HL-60 (cell line): ENCODE data around the gene COPS6.

ENCODE experiments used
- DNase-seq, 2 experiments: peaks; one replicate each; pipeline ENCODE4 v3.0.0-alpha.2; 2010 to 2020; ENCODE audit warnings: low read depth in 1 of 2, low spot score in 1 of 2
- H3K27ac ChIP-seq: fragments of 250-450 bp; sonication (Bioruptor Pico); replicated peaks from 2 replicates; pipeline ENCODE4 v1.5.1; 2020; ENCODE audit warnings: mild to moderate bottlenecking, moderate library complexity
- H3K27me3 ChIP-seq: fragments of 250-450 bp; sonication (Bioruptor Pico); 2 replicates; pipeline ENCODE4 v1.5.1; 2021; ENCODE audit warnings: mild to moderate bottlenecking, moderate library complexity; ENCODE audit not compliant: insufficient read depth, poor library complexity, severe bottlenecking
- H3K4me3 ChIP-seq: replicated peaks from 2 replicates; pipeline ENCODE4 v1.5.1; 2011; ENCODE audit warnings: mild to moderate bottlenecking, control low read depth, low read length; ENCODE audit not compliant: insufficient read depth
- GABPA ChIP-seq: IDR thresholded peaks from 2 replicates; pipeline ENCODE4 v1.6.1; 2012; ENCODE audit warnings: low read depth
- POLR2AphosphoS5 ChIP-seq: IDR thresholded peaks from 2 replicates; pipeline ENCODE4 v1.6.1; 2012; ENCODE audit warnings: low read depth
- SPI1 ChIP-seq: IDR thresholded peaks from 2 replicates; pipeline ENCODE4 v1.6.1; 2012; ENCODE audit warnings: low read depth, mild to moderate bottlenecking, borderline replicate concordance
- TF ChIP-seq, protein P1 (sequence below): IDR thresholded peaks from 2 replicates; pipeline ENCODE4 v1.6.1; 2012; ENCODE audit warnings: low read depth; ENCODE audit not compliant: insufficient replicate concordance
- TF ChIP-seq, protein P2 (sequence below): IDR thresholded peaks from one replicate; pipeline ENCODE4 v1.5.1; 2011; ENCODE audit warnings: low read length, control low read depth, inconsistent platforms; ENCODE audit not compliant: insufficient read depth

COPS6 gene

DNA sequence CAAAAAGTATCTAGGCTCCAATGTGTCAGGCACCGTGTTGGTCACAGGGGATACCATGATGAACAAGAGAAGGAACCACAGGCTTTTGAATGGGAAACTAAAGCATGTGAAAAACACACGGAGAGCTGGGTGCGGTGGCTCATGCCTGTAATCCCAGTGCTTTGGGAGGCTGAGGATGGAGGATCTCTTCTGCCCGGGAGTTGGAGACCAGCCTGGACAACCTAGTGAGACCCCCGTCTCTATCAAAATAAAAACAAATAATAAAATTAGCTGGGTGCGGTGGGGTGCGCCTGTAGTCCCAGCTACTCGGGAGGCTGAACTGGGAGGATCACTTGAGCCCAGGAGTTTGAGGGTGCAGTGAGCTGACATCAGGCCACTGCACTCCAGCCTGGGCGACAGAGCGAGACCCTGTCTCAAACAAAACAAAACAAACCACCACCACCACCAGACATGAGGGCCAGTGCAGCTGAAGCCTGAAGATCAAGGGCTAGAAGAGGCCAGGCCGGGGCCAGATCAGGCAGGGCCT is 611 bp upstream of the COPS6 start:
- DNase-seq, result no peak
- H3K27ac ChIP-seq, result peak overlapping the region; percentile 80
- TF ChIP-seq SPI1 (no peak), POLR2AphosphoS5 (no peak), GABPA (no peak)
- TF ChIP-seq, protein P1, sequence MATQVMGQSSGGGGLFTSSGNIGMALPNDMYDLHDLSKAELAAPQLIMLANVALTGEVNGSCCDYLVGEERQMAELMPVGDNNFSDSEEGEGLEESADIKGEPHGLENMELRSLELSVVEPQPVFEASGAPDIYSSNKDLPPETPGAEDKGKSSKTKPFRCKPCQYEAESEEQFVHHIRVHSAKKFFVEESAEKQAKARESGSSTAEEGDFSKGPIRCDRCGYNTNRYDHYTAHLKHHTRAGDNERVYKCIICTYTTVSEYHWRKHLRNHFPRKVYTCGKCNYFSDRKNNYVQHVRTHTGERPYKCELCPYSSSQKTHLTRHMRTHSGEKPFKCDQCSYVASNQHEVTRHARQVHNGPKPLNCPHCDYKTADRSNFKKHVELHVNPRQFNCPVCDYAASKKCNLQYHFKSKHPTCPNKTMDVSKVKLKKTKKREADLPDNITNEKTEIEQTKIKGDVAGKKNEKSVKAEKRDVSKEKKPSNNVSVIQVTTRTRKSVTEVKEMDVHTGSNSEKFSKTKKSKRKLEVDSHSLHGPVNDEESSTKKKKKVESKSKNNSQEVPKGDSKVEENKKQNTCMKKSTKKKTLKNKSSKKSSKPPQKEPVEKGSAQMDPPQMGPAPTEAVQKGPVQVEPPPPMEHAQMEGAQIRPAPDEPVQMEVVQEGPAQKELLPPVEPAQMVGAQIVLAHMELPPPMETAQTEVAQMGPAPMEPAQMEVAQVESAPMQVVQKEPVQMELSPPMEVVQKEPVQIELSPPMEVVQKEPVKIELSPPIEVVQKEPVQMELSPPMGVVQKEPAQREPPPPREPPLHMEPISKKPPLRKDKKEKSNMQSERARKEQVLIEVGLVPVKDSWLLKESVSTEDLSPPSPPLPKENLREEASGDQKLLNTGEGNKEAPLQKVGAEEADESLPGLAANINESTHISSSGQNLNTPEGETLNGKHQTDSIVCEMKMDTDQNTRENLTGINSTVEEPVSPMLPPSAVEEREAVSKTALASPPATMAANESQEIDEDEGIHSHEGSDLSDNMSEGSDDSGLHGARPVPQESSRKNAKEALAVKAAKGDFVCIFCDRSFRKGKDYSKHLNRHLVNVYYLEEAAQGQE, result no peak
- TF ChIP-seq, protein P2, sequence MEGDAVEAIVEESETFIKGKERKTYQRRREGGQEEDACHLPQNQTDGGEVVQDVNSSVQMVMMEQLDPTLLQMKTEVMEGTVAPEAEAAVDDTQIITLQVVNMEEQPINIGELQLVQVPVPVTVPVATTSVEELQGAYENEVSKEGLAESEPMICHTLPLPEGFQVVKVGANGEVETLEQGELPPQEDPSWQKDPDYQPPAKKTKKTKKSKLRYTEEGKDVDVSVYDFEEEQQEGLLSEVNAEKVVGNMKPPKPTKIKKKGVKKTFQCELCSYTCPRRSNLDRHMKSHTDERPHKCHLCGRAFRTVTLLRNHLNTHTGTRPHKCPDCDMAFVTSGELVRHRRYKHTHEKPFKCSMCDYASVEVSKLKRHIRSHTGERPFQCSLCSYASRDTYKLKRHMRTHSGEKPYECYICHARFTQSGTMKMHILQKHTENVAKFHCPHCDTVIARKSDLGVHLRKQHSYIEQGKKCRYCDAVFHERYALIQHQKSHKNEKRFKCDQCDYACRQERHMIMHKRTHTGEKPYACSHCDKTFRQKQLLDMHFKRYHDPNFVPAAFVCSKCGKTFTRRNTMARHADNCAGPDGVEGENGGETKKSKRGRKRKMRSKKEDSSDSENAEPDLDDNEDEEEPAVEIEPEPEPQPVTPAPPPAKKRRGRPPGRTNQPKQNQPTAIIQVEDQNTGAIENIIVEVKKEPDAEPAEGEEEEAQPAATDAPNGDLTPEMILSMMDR, result no peak
- H3K27me3 ChIP-seq, result no peaks in the 10 kb centered on the region
- peak overlapping the region; percentile 94 for H3K4me3 ChIP-seq

DNA sequence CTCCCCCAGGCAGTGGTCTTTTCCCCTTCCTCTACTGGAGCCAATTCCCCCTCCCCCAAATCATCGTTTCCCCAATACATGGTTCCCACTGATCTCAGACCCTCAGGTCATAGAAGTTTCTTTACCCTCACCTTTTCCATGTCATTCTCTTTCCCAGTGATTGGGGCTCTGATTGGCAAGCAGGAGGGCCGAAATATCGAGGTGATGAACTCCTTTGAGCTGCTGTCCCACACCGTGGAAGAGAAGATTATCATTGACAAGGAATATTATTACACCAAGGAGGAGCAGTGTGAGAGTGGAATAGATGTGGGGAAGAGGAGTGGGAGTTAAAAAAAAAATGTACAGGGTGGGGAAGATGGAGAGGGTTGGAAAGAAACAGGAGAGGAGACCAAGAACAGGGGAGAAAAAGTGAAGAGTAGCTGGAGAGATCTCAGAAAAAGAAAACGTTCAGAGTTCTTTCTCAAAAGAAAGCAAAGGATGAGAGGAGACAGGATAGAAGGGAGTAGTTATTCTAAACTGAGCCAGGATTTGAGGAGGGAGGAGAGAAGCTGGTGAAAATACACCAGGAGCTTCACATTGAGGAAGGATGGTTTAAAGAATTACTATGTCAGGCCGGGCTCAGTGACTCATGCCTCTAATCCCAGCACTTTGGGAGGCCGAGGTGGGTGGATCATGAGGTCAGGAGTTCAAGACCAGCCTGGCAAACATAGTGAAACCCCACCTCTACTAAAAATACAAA is 858 bp downstream of the COPS6 start:
- H3K27me3 ChIP-seq, result no peaks in the 10 kb centered on the region
- peak overlapping the region; percentile 94 for H3K4me3 ChIP-seq
- TF ChIP-seq POLR2AphosphoS5, result no peak
- TF ChIP-seq, protein P1, result no peak
- TF ChIP-seq GABPA, result no peak
- TF ChIP-seq, protein P2, result no peak
- no peak for TF ChIP-seq SPI1
- peak overlapping the region; percentile 80 for H3K27ac ChIP-seq
- DNase-seq, result no peak

DNA sequence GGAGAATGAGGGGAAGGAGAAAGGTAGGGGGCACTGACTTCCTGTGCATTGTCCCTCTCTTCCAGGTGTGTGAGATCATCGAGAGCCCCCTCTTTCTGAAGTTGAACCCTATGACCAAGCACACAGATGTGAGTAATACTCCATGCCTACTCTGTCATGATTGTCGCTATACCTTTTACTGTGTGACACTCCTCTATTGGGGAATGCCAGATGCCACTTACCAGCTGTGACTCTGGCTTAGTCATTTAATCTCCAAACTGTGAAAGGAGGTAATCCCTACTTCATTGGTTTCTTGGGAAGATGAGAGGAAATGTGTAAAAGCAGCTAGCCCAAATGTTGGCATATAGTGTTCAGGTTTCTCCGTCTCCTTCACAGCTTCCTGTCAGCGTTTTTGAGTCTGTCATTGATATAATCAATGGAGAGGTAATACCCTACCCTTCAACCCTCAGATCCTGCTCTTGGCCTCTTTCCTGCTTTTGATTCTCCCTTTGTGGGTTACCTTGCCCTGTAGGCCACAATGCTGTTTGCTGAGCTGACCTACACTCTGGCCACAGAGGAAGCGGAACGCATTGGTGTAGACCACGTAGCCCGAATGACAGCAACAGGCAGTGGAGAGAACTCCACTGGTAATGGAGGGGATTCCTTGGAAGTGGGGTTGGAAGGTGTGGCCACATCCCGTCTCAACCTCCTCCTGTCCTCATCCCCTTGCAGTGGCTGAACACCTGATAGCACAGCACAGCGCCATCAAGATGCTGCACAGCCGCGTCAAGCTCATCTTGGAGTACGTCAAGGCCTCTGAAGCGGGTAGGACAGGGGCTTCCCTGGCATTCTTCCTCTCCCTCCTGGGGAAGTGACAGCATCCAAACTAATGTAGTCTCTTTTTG is 2.0 kb downstream of the COPS6 start:
- Histone ChIP-seq H3K27me3 (no peaks in the 10 kb centered on the region), H3K4me3 (no peak overlapping the region), H3K27ac (no peak overlapping the region)
- no peak for DNase-seq
- TF ChIP-seq, protein P1, result no peak
- TF ChIP-seq SPI1, result no peak
- TF ChIP-seq, protein P2, result no peak
- TF ChIP-seq GABPA, result no peak
- no peak; the same call in 1 of the 2 replicates for TF ChIP-seq POLR2AphosphoS5
